HepG2 (cell line): ENCODE measurements around the gene GBP6. TPM values are rescaled to one million over a fixed set of nuclear protein-coding genes. Genes with fewer than 3 reads are reported as not detected.

ENCODE experiments used
- ATAC-seq: fragments of 200-7000 bp; cut with Tn5 transposase; 3 replicates; pipeline ENCODE4 v1.9.1; 2020; ENCODE audit warnings: mild to moderate bottlenecking, moderate library complexity
- BruUV-seq: library from RNA; stranded (reverse); fragments of 400-500 nt; replicated peaks from 2 replicates; lab custom pipeline; 2021; lab: Mats Ljungman, UMichigan
- CTCF ChIA-PET: fragments of 300-600 bp; formaldehyde crosslinking; extraction: SDS; loops from one replicate; lab custom pipeline; 2021; ENCODE audit warnings: low total read pairs, inconsistent platforms, low intra/inter-chr PET ratio; lab: Yijun Ruan, JAX
- POLR2A ChIA-PET: fragments of 350-600 bp; sonication (Branson Sonifier 250); formaldehyde crosslinking; loops from one replicate; lab custom pipeline; 2020; ENCODE audit warnings: antibody characterized with exemption, inconsistent platforms; lab: Yijun Ruan, JAX
- DNase-seq: peaks from one replicate; pipeline ENCODE4 v3.0.0-alpha.2; 2015; ENCODE audit warnings: low spot score
- FAIRE-seq: peaks from 3 replicates; lab custom pipeline; 2011; peaks lifted over from hg19 to GRCh38; lab: Jason Lieb, UNC
- H2AFZ ChIP-seq: one replicate; pipeline ENCODE4 v1.6.1; 2011; ENCODE audit warnings: low read length, inconsistent platforms
- H3K27ac ChIP-seq: fragments of 300-600 bp; 3 replicates; pipeline ENCODE4 v1.8.0; 2011; ENCODE audit warnings: mixed run types, mild to moderate bottlenecking, mixed read lengths, low read length, inconsistent platforms; ENCODE audit not compliant: insufficient read depth; ENCODE audit errors: extremely low read length
- H3K27me3 ChIP-seq, 2 experiments: fragments of 200-600 bp in 1 of 2; 2 replicates in 1 of 2; 3 replicates in 1 of 2; pipeline versions ENCODE4 v1.6.0 to v1.8.0; 2011; ENCODE audit warnings: low read length in 2 of 2, mild to moderate bottlenecking in 2 of 2, moderate library complexity in 2 of 2, inconsistent platforms in 1 of 2; ENCODE audit not compliant: insufficient read depth in 2 of 2, control insufficient read depth in 1 of 2
- H3K36me3 ChIP-seq, 2 experiments: fragments of 200-600 bp in 1 of 2; replicated peaks in 1 of 2; 2 replicates in 1 of 2; 3 replicates in 1 of 2; pipeline versions ENCODE4 v1.5.1 to v1.8.0; 2011; ENCODE audit warnings: low read length in 2 of 2, inconsistent platforms in 1 of 2; ENCODE audit not compliant: insufficient read depth in 2 of 2, control insufficient read depth in 1 of 2
- H3K4me1 ChIP-seq: 2 replicates; pipeline ENCODE4 v1.5.1; 2012; ENCODE audit warnings: low read length, inconsistent platforms; ENCODE audit not compliant: insufficient read depth
- H3K4me2 ChIP-seq: 2 replicates; pipeline ENCODE4 v1.6.0; 2011; ENCODE audit warnings: low read depth, low read length, inconsistent platforms
- H3K4me3 ChIP-seq, 3 experiments: fragments of 200-600 bp in 1 of 3; sonication (generic), shearing (Covaris generic) in 1 of 3; replicated peaks in 1 of 3; 2 replicates each; pipeline ENCODE4 v1.5.1; 2011 to 2016; ENCODE audit warnings: low read length in 3 of 3, inconsistent platforms in 2 of 3, low read depth in 2 of 3, mild to moderate bottlenecking in 2 of 3, control low read depth in 1 of 3, mixed read lengths in 1 of 3; ENCODE audit not compliant: insufficient read depth in 1 of 3
- H3K79me2 ChIP-seq: one replicate; pipeline ENCODE4 v1.6.1; 2011; ENCODE audit warnings: low read length, inconsistent platforms; ENCODE audit not compliant: insufficient read depth
- H3K9ac ChIP-seq: 2 replicates; pipeline ENCODE4 v1.6.0; 2011; ENCODE audit warnings: mild to moderate bottlenecking, low read depth, low read length, inconsistent platforms; ENCODE audit not compliant: insufficient read depth
- H3K9me3 ChIP-seq: 2 replicates; pipeline ENCODE4 v1.5.1; 2012; ENCODE audit warnings: mild to moderate bottlenecking, low read length
- H4K20me1 ChIP-seq: 2 replicates; pipeline ENCODE4 v1.6.0; 2011; ENCODE audit warnings: inconsistent platforms, mild to moderate bottlenecking, low read length, moderate library complexity; ENCODE audit not compliant: insufficient read depth
- ASH2L ChIP-seq: fragments of 300-600, 200-600 bp; sonication (generic); IDR thresholded peaks from 2 replicates; pipeline ENCODE4 v1.7.0; 2017; ENCODE audit warnings: low read depth, mild to moderate bottlenecking, moderate library complexity, mixed read lengths, low read length; ENCODE audit not compliant: insufficient read length
- FOXP1 ChIP-seq, 2 experiments: fragments of 450-650 bp in 1 of 2; IDR thresholded peaks; 2 replicates each; pipeline ENCODE4 v1.6.1; 2017 to 2018; ENCODE audit warnings: antibody characterized with exemption in 1 of 2
- GPN1 ChIP-seq: sonication (generic); formaldehyde crosslinking; IDR thresholded peaks from 2 replicates; pipeline ENCODE4 v1.5.1; 2020; ENCODE audit warnings: missing genetic modification reagents, borderline replicate concordance
- HNF4G ChIP-seq, 2 experiments: sonication (generic) in 1 of 2; formaldehyde crosslinking in 1 of 2; IDR thresholded peaks; 2 replicates each; pipeline versions ENCODE4 v1.4.0 to v1.6.1; 2011 to 2020; ENCODE audit warnings: borderline replicate concordance in 2 of 2, low read depth in 2 of 2, mild to moderate bottlenecking in 2 of 2, low read length in 1 of 2, missing genetic modification reagents in 1 of 2, moderate library complexity in 1 of 2
- JARID2 ChIP-seq: sonication (generic); formaldehyde crosslinking; IDR thresholded peaks from 2 replicates; pipeline ENCODE4 v1.8.1; 2023; ENCODE audit warnings: missing genetic modification reagents, inconsistent platforms; ENCODE audit not compliant: insufficient replicate concordance
- MED13 ChIP-seq: sonication (generic); formaldehyde crosslinking; IDR thresholded peaks from 2 replicates; pipeline ENCODE4 v1.5.0; 2020; ENCODE audit warnings: missing genetic modification reagents
- NKX3-1 ChIP-seq: sonication (generic); formaldehyde crosslinking; IDR thresholded peaks from 2 replicates; pipeline ENCODE4 v1.5.0; 2020; ENCODE audit warnings: missing genetic modification reagents
- NR3C1 ChIP-seq: sonication (generic); formaldehyde crosslinking; IDR thresholded peaks from 2 replicates; pipeline ENCODE4 v1.4.0; 2020; ENCODE audit warnings: missing genetic modification reagents
- SIX4 ChIP-seq: sonication (generic); formaldehyde crosslinking; IDR thresholded peaks from 2 replicates; pipeline ENCODE4 v1.4.0; 2020; ENCODE audit warnings: missing genetic modification reagents
- SYNCRIP ChIP-seq: fragments of 200-400 bp; formaldehyde crosslinking; IDR thresholded peaks from 2 replicates; pipeline ENCODE4 v1.6.1; 2018; ENCODE audit warnings: mild to moderate bottlenecking, low read depth, low read length; ENCODE audit not compliant: insufficient read depth
- ZBTB42 ChIP-seq: sonication (generic); formaldehyde crosslinking; IDR thresholded peaks from 2 replicates; pipeline ENCODE4 v1.5.0; 2020; ENCODE audit warnings: mild to moderate bottlenecking, missing genetic modification reagents
- ZNF326 ChIP-seq: sonication (generic); formaldehyde crosslinking; IDR thresholded peaks from 2 replicates; pipeline ENCODE4 v1.4.0; 2020; ENCODE audit warnings: missing genetic modification reagents, borderline replicate concordance
- ZNF775 ChIP-seq: sonication (generic); formaldehyde crosslinking; IDR thresholded peaks from 2 replicates; pipeline ENCODE4 v1.4.0; 2020; ENCODE audit warnings: missing genetic modification reagents, mild to moderate bottlenecking, moderate library complexity, borderline replicate concordance
- ZSCAN30 ChIP-seq: sonication (generic); formaldehyde crosslinking; IDR thresholded peaks from 2 replicates; pipeline ENCODE4 v1.5.0; 2020; ENCODE audit warnings: mild to moderate bottlenecking, missing genetic modification reagents
- WGBS: methylation state at CpG from one replicate; pipeline ENCODE4 v1.1.6; 2017; ENCODE audit warnings: low lambda C conversion rate; 5-methylcytosine and 5-hydroxymethylcytosine counted together
- in situ Hi-C: cut with HindIII; loops from 2 replicates; pipeline ENCODE4 v1.10.0; 2017; ENCODE audit warnings: low pct_unique_long_range_greater_than_20kb; ENCODE audit not compliant: extremely low pct_ligation_motif_present
- intact Hi-C: fragments of 100-400 bp; cut with micrococcal nuclease; formaldehyde crosslinking; loops from one replicate; pipeline ENCODE4 v1.10.0; 2022; ENCODE audit not compliant: unreplicated experiment
- polyA plus RNA-seq, 8 experiments: library from polyadenylated mRNA; depleted of rRNA in 3 of 8; stranded (reverse) in 7 of 8; unstranded in 1 of 8; fragments of >200 nt; fragmentation: Illumina TruSeq in 4 of 8; extraction: Trizol in 4 of 8; gene quantifications; 2 replicates each; pipeline versions ENCODE4 v1.2.1 to v1.2.3, GENCODE V29; 2011 to 2016; ENCODE audit warnings: low read depth in 4 of 8, missing spikeins in 1 of 8, mixed read lengths in 1 of 8; ENCODE audit not compliant: insufficient read depth in 1 of 8
- total RNA-seq, 5 experiments: library from RNA; depleted of rRNA; stranded (reverse); fragments of >200 nt; fragmentation: Illumina TruSeq; extraction: Trizol; gene quantifications; 2 replicates each; pipeline ENCODE4 v1.2.3, GENCODE V29; 2016; ENCODE audit warnings: low read depth in 1 of 5
- TF ChIP-seq, protein P1 (sequence below): sonication (generic); formaldehyde crosslinking; IDR thresholded peaks from 2 replicates; pipeline ENCODE4 v1.5.0; 2020; ENCODE audit warnings: mild to moderate bottlenecking, missing genetic modification reagents
- TF ChIP-seq, protein P2 (sequence below): sonication (generic); formaldehyde crosslinking; IDR thresholded peaks from 2 replicates; pipeline ENCODE4 v1.4.0; 2020; ENCODE audit warnings: mild to moderate bottlenecking, missing genetic modification reagents
- TF ChIP-seq, protein P3 (sequence below): sonication (generic); formaldehyde crosslinking; IDR thresholded peaks from 2 replicates; pipeline ENCODE4 v1.9.0; 2021; ENCODE audit warnings: missing genetic modification reagents, mild to moderate bottlenecking, borderline replicate concordance

GBP6 gene
- total and polyA plus RNA-seq, 2 of the 13 experiments (the other 11 are each of a cell fraction or from before 2014, with no cell fraction given): not detected

GRCh38 chr1:89383185-89383584 is 19.3 kb downstream of the GBP6 start:
- Histone ChIP-seq H2AFZ (no peak overlapping the region), H3K27me3 (no peaks in the 10 kb centered on the region), H3K9ac (no peak overlapping the region), H3K79me2 (no peaks in the 10 kb centered on the region), H3K9me3 (no peaks in the 10 kb centered on the region), H3K36me3 (no peaks in the 10 kb centered on the region), H3K4me2 (no peak overlapping the region), H3K4me1 (no peaks in the 10 kb centered on the region), H3K4me3 (no peak overlapping the region), H3K27ac (no peak overlapping the region)
- in situ Hi-C loops (no loop called here), intact Hi-C loops (loop anchor here (5.0 kb wide), 1 partner anchor 74 kb away; no protein-coding TSS in a partner anchor)
- FAIRE-seq (no peak), DNase-seq (no peak), ATAC-seq (no peak)
- BruUV-seq: no TSS peak
- POLR2A ChIA-PET: no interaction called here
- TF ChIP-seq NR3C1 (CRISPR knock-in tag) (no peak), NKX3-1 (CRISPR knock-in tag) (no peak), FOXP1 (IDR thresholded peaks at IDR 0.05) (no peak), FOXP1 (CRISPR knock-in tag; IDR thresholded peaks at IDR 0.05) (no peak), ASH2L (no peak), ZNF775 (no peak), ZNF326 (CRISPR knock-in tag) (no peak), SYNCRIP (no peak), JARID2 (CRISPR knock-in tag) (no peak), SIX4 (CRISPR knock-in tag) (no peak), ZBTB42 (CRISPR knock-in tag) (no peak), HNF4G (IDR thresholded peaks at IDR 0.05; ENCODE audit: borderline replicate concordance, low read depth, low read length) (no peak), HNF4G (CRISPR knock-in tag; IDR thresholded peaks at IDR 0.05; ENCODE audit: borderline replicate concordance, low read depth) (no peak), MED13 (no peak), ZSCAN30 (CRISPR knock-in tag) (no peak), GPN1 (no peak)
- TF ChIP-seq, protein P1, sequence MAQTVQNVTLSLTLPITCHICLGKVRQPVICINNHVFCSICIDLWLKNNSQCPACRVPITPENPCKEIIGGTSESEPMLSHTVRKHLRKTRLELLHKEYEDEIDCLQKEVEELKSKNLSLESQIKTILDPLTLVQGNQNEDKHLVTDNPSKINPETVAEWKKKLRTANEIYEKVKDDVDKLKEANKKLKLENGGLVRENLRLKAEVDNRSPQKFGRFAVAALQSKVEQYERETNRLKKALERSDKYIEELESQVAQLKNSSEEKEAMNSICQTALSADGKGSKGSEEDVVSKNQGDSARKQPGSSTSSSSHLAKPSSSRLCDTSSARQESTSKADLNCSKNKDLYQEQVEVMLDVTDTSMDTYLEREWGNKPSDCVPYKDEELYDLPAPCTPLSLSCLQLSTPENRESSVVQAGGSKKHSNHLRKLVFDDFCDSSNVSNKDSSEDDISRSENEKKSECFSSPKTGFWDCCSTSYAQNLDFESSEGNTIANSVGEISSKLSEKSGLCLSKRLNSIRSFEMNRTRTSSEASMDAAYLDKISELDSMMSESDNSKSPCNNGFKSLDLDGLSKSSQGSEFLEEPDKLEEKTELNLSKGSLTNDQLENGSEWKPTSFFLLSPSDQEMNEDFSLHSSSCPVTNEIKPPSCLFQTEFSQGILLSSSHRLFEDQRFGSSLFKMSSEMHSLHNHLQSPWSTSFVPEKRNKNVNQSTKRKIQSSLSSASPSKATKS: no peak
- TF ChIP-seq, protein P2, sequence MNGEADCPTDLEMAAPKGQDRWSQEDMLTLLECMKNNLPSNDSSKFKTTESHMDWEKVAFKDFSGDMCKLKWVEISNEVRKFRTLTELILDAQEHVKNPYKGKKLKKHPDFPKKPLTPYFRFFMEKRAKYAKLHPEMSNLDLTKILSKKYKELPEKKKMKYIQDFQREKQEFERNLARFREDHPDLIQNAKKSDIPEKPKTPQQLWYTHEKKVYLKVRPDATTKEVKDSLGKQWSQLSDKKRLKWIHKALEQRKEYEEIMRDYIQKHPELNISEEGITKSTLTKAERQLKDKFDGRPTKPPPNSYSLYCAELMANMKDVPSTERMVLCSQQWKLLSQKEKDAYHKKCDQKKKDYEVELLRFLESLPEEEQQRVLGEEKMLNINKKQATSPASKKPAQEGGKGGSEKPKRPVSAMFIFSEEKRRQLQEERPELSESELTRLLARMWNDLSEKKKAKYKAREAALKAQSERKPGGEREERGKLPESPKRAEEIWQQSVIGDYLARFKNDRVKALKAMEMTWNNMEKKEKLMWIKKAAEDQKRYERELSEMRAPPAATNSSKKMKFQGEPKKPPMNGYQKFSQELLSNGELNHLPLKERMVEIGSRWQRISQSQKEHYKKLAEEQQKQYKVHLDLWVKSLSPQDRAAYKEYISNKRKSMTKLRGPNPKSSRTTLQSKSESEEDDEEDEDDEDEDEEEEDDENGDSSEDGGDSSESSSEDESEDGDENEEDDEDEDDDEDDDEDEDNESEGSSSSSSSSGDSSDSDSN (CRISPR knock-in tag): no peak
- TF ChIP-seq, protein P3, sequence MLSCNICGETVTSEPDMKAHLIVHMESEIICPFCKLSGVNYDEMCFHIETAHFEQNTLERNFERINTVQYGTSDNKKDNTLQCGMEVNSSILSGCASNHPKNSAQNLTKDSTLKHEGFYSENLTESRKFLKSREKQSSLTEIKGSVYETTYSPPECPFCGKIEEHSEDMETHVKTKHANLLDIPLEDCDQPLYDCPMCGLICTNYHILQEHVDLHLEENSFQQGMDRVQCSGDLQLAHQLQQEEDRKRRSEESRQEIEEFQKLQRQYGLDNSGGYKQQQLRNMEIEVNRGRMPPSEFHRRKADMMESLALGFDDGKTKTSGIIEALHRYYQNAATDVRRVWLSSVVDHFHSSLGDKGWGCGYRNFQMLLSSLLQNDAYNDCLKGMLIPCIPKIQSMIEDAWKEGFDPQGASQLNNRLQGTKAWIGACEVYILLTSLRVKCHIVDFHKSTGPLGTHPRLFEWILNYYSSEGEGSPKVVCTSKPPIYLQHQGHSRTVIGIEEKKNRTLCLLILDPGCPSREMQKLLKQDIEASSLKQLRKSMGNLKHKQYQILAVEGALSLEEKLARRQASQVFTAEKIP: no peak
- TF ChIP-seq, all 625 proteins: peak for 0
- CTCF ChIA-PET: no interaction called here
- no peaks in the 10 kb centered on the region for H4K20me1 ChIP-seq
- WGBS: 22% methylated on average over 3 of the region's 3 CpGs
